GM06990 (cell line): Measurements from ENCODE around the gene ITGA3.
A peak's percentile ranks its signal among the peaks of the same experiment; 100 is the strongest.

Experiments
- DNase-seq: peaks from one replicate; pipeline ENCODE4 v3.0.0-alpha.2; 2011; ENCODE audit not compliant: insufficient read length; ENCODE audit errors: extremely low read depth
- H3K27me3 ChIP-seq: replicated peaks from 2 replicates; pipeline ENCODE4 v1.6.0; 2011; ENCODE audit warnings: low read length; ENCODE audit not compliant: control insufficient read depth, insufficient read depth
- H3K36me3 ChIP-seq: 2 replicates; pipeline ENCODE4 v1.5.1; 2011; ENCODE audit warnings: low read length; ENCODE audit not compliant: control insufficient read depth, insufficient read depth
- H3K4me3 ChIP-seq: replicated peaks from 2 replicates; pipeline ENCODE4 v1.5.1; 2011; ENCODE audit warnings: low read depth, mild to moderate bottlenecking, control low read depth, low read length
- TF ChIP-seq, protein P1 (sequence below): IDR thresholded peaks from 2 replicates; pipeline ENCODE4 v1.5.1; 2011; ENCODE audit warnings: low read length, control low read depth, mild to moderate bottlenecking, inconsistent platforms; ENCODE audit not compliant: insufficient read depth, poor library complexity, severe bottlenecking

Gene ITGA3

DNA sequence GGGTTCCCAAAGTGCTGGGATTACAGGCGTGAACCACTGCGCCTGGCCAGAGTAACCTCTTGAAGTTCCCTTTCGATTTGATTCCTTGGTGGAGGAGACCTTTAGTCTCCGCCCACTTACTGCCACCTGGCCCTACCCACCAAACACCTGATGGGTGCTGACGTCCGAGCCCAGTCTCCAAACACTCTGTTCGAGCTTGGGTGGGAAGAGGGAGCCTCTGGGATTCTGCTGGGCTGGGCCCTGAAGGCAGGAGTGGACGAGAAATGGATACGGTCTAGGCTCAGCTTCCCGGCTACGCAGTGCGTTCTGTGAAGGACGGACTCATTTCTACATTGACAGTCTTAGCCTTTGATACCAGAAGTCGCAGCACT, 870 bp upstream of the ITGA3 start:
- H3K4me3 ChIP-seq, result peak overlapping the region; percentile 82
- H3K27me3 ChIP-seq, result no peaks in the 10 kb centered on the region
- peak; percentile 24 for DNase-seq
- TF ChIP-seq, protein P1, sequence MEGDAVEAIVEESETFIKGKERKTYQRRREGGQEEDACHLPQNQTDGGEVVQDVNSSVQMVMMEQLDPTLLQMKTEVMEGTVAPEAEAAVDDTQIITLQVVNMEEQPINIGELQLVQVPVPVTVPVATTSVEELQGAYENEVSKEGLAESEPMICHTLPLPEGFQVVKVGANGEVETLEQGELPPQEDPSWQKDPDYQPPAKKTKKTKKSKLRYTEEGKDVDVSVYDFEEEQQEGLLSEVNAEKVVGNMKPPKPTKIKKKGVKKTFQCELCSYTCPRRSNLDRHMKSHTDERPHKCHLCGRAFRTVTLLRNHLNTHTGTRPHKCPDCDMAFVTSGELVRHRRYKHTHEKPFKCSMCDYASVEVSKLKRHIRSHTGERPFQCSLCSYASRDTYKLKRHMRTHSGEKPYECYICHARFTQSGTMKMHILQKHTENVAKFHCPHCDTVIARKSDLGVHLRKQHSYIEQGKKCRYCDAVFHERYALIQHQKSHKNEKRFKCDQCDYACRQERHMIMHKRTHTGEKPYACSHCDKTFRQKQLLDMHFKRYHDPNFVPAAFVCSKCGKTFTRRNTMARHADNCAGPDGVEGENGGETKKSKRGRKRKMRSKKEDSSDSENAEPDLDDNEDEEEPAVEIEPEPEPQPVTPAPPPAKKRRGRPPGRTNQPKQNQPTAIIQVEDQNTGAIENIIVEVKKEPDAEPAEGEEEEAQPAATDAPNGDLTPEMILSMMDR, result no peak
- no peaks in the 10 kb centered on the region; the same call in 1 of the 2 replicates for H3K36me3 ChIP-seq

- DNase-seq, result peak; percentile 73
- no peaks in the 10 kb centered on the region for H3K27me3 ChIP-seq
- H3K4me3 ChIP-seq, result peak overlapping the region; percentile 82
- H3K36me3 ChIP-seq, result no peaks in the 10 kb centered on the region; the same call in 1 of the 2 replicates
- TF ChIP-seq, protein P1, result peak; percentile 65
Measured at GRCh38 chr17:50056217-50056960, 479 bp downstream of the ITGA3 start.

GRCh38 chr17:50056961-50057330, 1.0 kb downstream of the ITGA3 start:
- Histone ChIP-seq H3K36me3 (no peaks in the 10 kb centered on the region; the same call in 1 of the 2 replicates), H3K4me3 (peak overlapping the region; percentile 82), H3K27me3 (no peaks in the 10 kb centered on the region)
- no peak for DNase-seq
- TF ChIP-seq, protein P1, result no peak

- no peak overlapping the region; the same call in 1 of the 2 replicates for H3K4me3 ChIP-seq
Measured at GRCh38 chr17:50057521-50057991, 1.6 kb downstream of the ITGA3 start.

GRCh38 chr17:50058296-50058953, 2.5 kb downstream of the ITGA3 start:
- DNase-seq, result no peak
- no peaks in the 10 kb centered on the region for H3K27me3 ChIP-seq
- no peak overlapping the region for H3K4me3 ChIP-seq
- TF ChIP-seq, protein P1, result no peak
- H3K36me3 ChIP-seq, result no peaks in the 10 kb centered on the region; the same call in 1 of the 2 replicates

More at GRCh38 chr17:50057521-50057991, 1.6 kb downstream of the ITGA3 start:
- no peaks in the 10 kb centered on the region for H3K27me3 ChIP-seq
- no peak for DNase-seq
- TF ChIP-seq, protein P1, result no peak
- H3K36me3 ChIP-seq, result no peaks in the 10 kb centered on the region; the same call in 1 of the 2 replicates
